ENCODE data around the gene RSPRY1.

Gene RSPRY1

GRCh38 chr16:57185945-57186871, at the start of gene RSPRY1, which contains the start of gene PSME3IP1:
TSS of gene RSPRY1 (plus strand) at chr16:57186329. CDS start at chr16:57204659, 18,330 bp downstream.
TSS of gene PSME3IP1 (minus strand) at chr16:57186039. CDS start at chr16:57173854, 12,185 bp downstream.
- peak; percentile 96 for DNase-seq (ENCODE audit: low read depth)

GRCh38 chr16:57137043-57137442, 49.1 kb upstream of the RSPRY1 start:
- DNase-seq (ENCODE audit: low read depth), result no peak

- no peak for DNase-seq (ENCODE audit: low read depth)
Measured at GRCh38 chr16:57137566-57138273, 48.4 kb upstream of the RSPRY1 start.

GRCh38 chr16:57138281-57138935, 47.7 kb upstream of the RSPRY1 start:
- DNase-seq (ENCODE audit: low read depth), result no peak

- DNase-seq (ENCODE audit: low read depth), result no peak
Measured at GRCh38 chr16:57140931-57141668, 45.0 kb upstream of the RSPRY1 start.

- no peak for DNase-seq (ENCODE audit: low read depth)
Measured at GRCh38 chr16:57141822-57142631, 44.1 kb upstream of the RSPRY1 start.

- DNase-seq (ENCODE audit: low read depth), result no peak
Measured at GRCh38 chr16:57143149-57143921, 42.8 kb upstream of the RSPRY1 start.

GRCh38 chr16:57144027-57144426, 42.1 kb upstream of the RSPRY1 start:
- no peak for DNase-seq (ENCODE audit: low read depth)

GRCh38 chr16:57145046-57146021, 40.8 kb upstream of the RSPRY1 start:
- DNase-seq (ENCODE audit: low read depth), result no peak

- DNase-seq (ENCODE audit: low read depth), result no peak
Measured at GRCh38 chr16:57146040-57146647, 40.0 kb upstream of the RSPRY1 start.

- no peak for DNase-seq (ENCODE audit: low read depth)
Measured at GRCh38 chr16:57146735-57147134, 39.4 kb upstream of the RSPRY1 start.

GRCh38 chr16:57147381-57148221, 38.5 kb upstream of the RSPRY1 start:
- DNase-seq (ENCODE audit: low read depth), result no peak

GRCh38 chr16:57148481-57148880, 37.6 kb upstream of the RSPRY1 start:
- no peak for DNase-seq (ENCODE audit: low read depth)

- DNase-seq (ENCODE audit: low read depth), result no peak
Measured at GRCh38 chr16:57149391-57149790, 36.7 kb upstream of the RSPRY1 start.

GRCh38 chr16:57150682-57151330, 35.3 kb upstream of the RSPRY1 start:
- DNase-seq (ENCODE audit: low read depth), result no peak

- DNase-seq (ENCODE audit: low read depth), result no peak
Measured at GRCh38 chr16:57151369-57151768, 34.8 kb upstream of the RSPRY1 start.
